ENCODE results near the gene MIDN.

DNA sequence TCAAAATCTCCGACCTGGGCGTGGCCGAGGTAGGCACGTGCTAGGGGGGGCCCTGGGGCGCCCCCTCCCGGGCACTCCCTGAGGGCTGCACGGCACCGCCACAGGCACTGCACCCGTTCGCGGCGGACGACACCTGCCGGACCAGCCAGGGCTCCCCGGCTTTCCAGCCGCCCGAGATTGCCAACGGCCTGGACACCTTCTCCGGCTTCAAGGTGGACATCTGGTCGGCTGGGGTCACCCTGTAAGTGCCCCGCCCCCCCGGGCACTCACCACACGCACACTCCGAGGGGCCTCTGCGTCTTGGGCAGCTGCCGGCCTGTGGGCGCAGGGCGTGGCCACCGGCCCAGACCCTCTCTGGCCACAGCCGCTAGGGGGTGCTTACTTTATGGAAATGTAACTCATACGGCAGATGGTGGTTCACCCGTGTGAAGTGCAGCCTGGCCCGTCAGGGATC is 27.9 kb upstream of the MIDN start:
- TF ChIP-seq POLR2A (IDR thresholded peaks at IDR 0.05; ENCODE audit: low read depth), result no peak
- TF ChIP-seq CTCF (IDR thresholded peaks at IDR 0.05), result no peak
- TF ChIP-seq EP300 (IDR thresholded peaks at IDR 0.05), result no peak
- no peak for TF ChIP-seq POLR2AphosphoS5 (IDR thresholded peaks at IDR 0.05)
